H1 (cell line): ENCODE results near the gene MIER1. TPM values are rescaled to one million over a fixed set of nuclear protein-coding genes. Genes with fewer than 3 reads are reported as not detected.

ENCODE experiments used
- CTCF ChIA-PET: fragments of 300-600 bp; sonication (Branson Sonifier 250); formaldehyde crosslinking; loops from one replicate; lab custom pipeline; 2021; ENCODE audit not compliant: partially characterized antibody; lab: Charles Lee
- POLR2A ChIA-PET: fragments of 300-600 bp; sonication (Branson Sonifier 250); formaldehyde crosslinking; loops from one replicate; lab custom pipeline; 2021; ENCODE audit warnings: inconsistent platforms; ENCODE audit not compliant: partially characterized antibody; lab: Charles Lee
- DNase-seq, 2 experiments: peaks; one replicate each; pipeline versions ENCODE4 v3.0.0 to v3.0.0-alpha.2; 2010 to 2022; ENCODE audit warnings: low spot score in 2 of 2, low read depth in 1 of 2, mixed read lengths in 1 of 2
- FAIRE-seq: peaks from 2 replicates; lab custom pipeline; 2011; peaks lifted over from hg19 to GRCh38; lab: Jason Lieb, UNC
- H2AFZ ChIP-seq: 2 replicates; pipeline ENCODE4 v1.8.1; 2012; ENCODE audit warnings: low read length, inconsistent platforms
- H2AK5ac ChIP-seq: 2 replicates; pipeline ENCODE4 v1.6.1; 2013; ENCODE audit warnings: low read depth, low read length
- H2BK120ac ChIP-seq: replicated peaks from 2 replicates; pipeline ENCODE3; 2013; ENCODE audit warnings: low read depth, low read length, inconsistent platforms
- H2BK12ac ChIP-seq: 2 replicates; pipeline ENCODE4 v1.6.1; 2013; ENCODE audit warnings: low read depth, low read length
- H2BK15ac ChIP-seq: 2 replicates; pipeline ENCODE4 v1.6.1; 2013; ENCODE audit warnings: low read length
- H2BK20ac ChIP-seq: 2 replicates; pipeline ENCODE4 v1.6.1; 2013; ENCODE audit warnings: low read length
- H2BK5ac ChIP-seq: 2 replicates; pipeline ENCODE4 v1.6.1; 2013; ENCODE audit warnings: low read depth, low read length
- H3K14ac ChIP-seq: 2 replicates; pipeline ENCODE4 v1.6.1; 2013; ENCODE audit warnings: inconsistent platforms; ENCODE audit not compliant: insufficient read length
- H3K18ac ChIP-seq: 2 replicates; pipeline ENCODE4 v1.6.1; 2013; ENCODE audit warnings: low read length; ENCODE audit errors: extremely low read depth
- H3K23ac ChIP-seq: 2 replicates; pipeline ENCODE4 v1.6.1; 2013; ENCODE audit warnings: inconsistent platforms; ENCODE audit not compliant: insufficient read length
- H3K23me2 ChIP-seq: 2 replicates; pipeline ENCODE4 v1.6.1; 2013; ENCODE audit warnings: low read depth, low read length
- H3K27ac ChIP-seq: 2 replicates; pipeline ENCODE4 v1.6.1; 2011; ENCODE audit warnings: low read depth, low read length, inconsistent platforms
- H3K27me3 ChIP-seq, 4 experiments: replicated peaks in 1 of 4; 1 replicate in 1 of 4; 2 replicates in 3 of 4; pipeline versions ENCODE4 v1.6.1 to v1.8.1; 2011 to 2013; ENCODE audit warnings: low read length in 3 of 4, mild to moderate bottlenecking in 3 of 4, inconsistent platforms in 2 of 4, mixed read lengths in 2 of 4, moderate library complexity in 1 of 4; ENCODE audit not compliant: control insufficient read depth in 3 of 4, insufficient read depth in 3 of 4; ENCODE audit errors: extremely low read depth in 1 of 4
- H3K36me3 ChIP-seq, 4 experiments: 2 replicates each; pipeline versions ENCODE4 v1.6.1 to v1.8.1; 2011 to 2013; ENCODE audit warnings: mild to moderate bottlenecking in 4 of 4, low read length in 3 of 4, moderate library complexity in 2 of 4, control low read depth in 1 of 4, inconsistent platforms in 1 of 4; ENCODE audit not compliant: insufficient read depth in 4 of 4, control insufficient read depth in 2 of 4
- H3K4ac ChIP-seq: replicated peaks from 2 replicates; pipeline ENCODE3; 2013; ENCODE audit warnings: low read length, low read depth, mixed read lengths, inconsistent platforms; ENCODE audit not compliant: insufficient read length
- H3K4me1 ChIP-seq, 4 experiments: replicated peaks in 1 of 4; 1 replicate in 1 of 4; 2 replicates in 3 of 4; pipeline versions ENCODE4 v1.6.1 to v1.8.1; 2011 to 2013; ENCODE audit warnings: low read length in 3 of 4, inconsistent platforms in 2 of 4, mixed read lengths in 1 of 4; ENCODE audit not compliant: insufficient read depth in 4 of 4, control insufficient read depth in 3 of 4
- H3K4me2 ChIP-seq, 2 experiments: 2 replicates each; pipeline versions ENCODE4 v1.6.1 to v1.8.1; 2011 to 2013; ENCODE audit warnings: low read depth in 2 of 2, low read length in 2 of 2, control low read depth in 1 of 2, inconsistent platforms in 1 of 2, mild to moderate bottlenecking in 1 of 2; ENCODE audit not compliant: insufficient read depth in 1 of 2
- H3K4me3 ChIP-seq, 4 experiments: fragments of 200-600, 300-600 bp in 1 of 4; sonication (generic), shearing (Covaris generic), sonication (Bioruptor Twin) in 1 of 4; 2 replicates each; pipeline versions ENCODE4 v1.5.1 to v1.8.1; 2011 to 2016; ENCODE audit warnings: low read length in 4 of 4, low read depth in 3 of 4, control low read depth in 2 of 4, inconsistent platforms in 2 of 4, mild to moderate bottlenecking in 2 of 4, mixed read lengths in 1 of 4, moderate library complexity in 1 of 4; ENCODE audit not compliant: insufficient read depth in 2 of 4; ENCODE audit errors: extremely low read depth in 1 of 4
- H3K56ac ChIP-seq: replicated peaks from 2 replicates; pipeline ENCODE3; 2013; ENCODE audit warnings: low read depth, mild to moderate bottlenecking, mixed read lengths, low read length, inconsistent platforms; ENCODE audit not compliant: insufficient read length
- H3K79me1 ChIP-seq: 2 replicates; pipeline ENCODE4 v1.6.1; 2013; ENCODE audit warnings: low read depth, low read length, control low read depth
- H3K79me2 ChIP-seq, 2 experiments: 2 replicates each; pipeline versions ENCODE4 v1.6.1 to v1.8.1; 2012 to 2013; ENCODE audit warnings: low read length in 2 of 2, mild to moderate bottlenecking in 2 of 2, inconsistent platforms in 1 of 2; ENCODE audit not compliant: insufficient read depth in 2 of 2, control insufficient read depth in 1 of 2
- H3K9ac ChIP-seq, 4 experiments: replicated peaks in 1 of 4; 1 replicate in 1 of 4; 2 replicates in 3 of 4; pipeline versions ENCODE4 v1.6.1 to v1.8.1; 2011 to 2013; ENCODE audit warnings: low read depth in 3 of 4, low read length in 3 of 4, control low read depth in 2 of 4, mild to moderate bottlenecking in 2 of 4, moderate library complexity in 2 of 4, inconsistent platforms in 1 of 4; ENCODE audit errors: extremely low read depth in 1 of 4
- H3K9me3 ChIP-seq, 2 experiments: 2 replicates each; pipeline versions ENCODE4 v1.6.1 to v1.8.1; 2012 to 2013; ENCODE audit warnings: mild to moderate bottlenecking in 2 of 2, moderate library complexity in 2 of 2, control low read depth in 1 of 2, inconsistent platforms in 1 of 2, low read depth in 1 of 2, low read length in 1 of 2, mixed read lengths in 1 of 2; ENCODE audit not compliant: insufficient read depth in 2 of 2
- H4K20me1 ChIP-seq, 2 experiments: replicated peaks in 1 of 2; 2 replicates each; pipeline versions ENCODE3 to v1.8.1; 2011 to 2013; ENCODE audit warnings: inconsistent platforms in 2 of 2, low read length in 2 of 2, mild to moderate bottlenecking in 1 of 2; ENCODE audit not compliant: insufficient read depth in 2 of 2, control insufficient read depth in 1 of 2
- H4K5ac ChIP-seq: 2 replicates; pipeline ENCODE4 v1.6.1; 2013; ENCODE audit warnings: low read length, low read depth, mixed read lengths, inconsistent platforms; ENCODE audit not compliant: insufficient read length
- H4K8ac ChIP-seq: 2 replicates; pipeline ENCODE4 v1.8.0; 2013; ENCODE audit warnings: mild to moderate bottlenecking, moderate library complexity, low read length, inconsistent platforms; ENCODE audit not compliant: insufficient read depth; ENCODE audit errors: extremely low read depth
- H4K91ac ChIP-seq: replicated peaks from 2 replicates; pipeline ENCODE3; 2013; ENCODE audit warnings: low read length, mixed read lengths, inconsistent platforms; ENCODE audit not compliant: insufficient read length
- ASH2L ChIP-seq: fragments of 200-600, 300-600 bp; sonication (generic); IDR thresholded peaks from one replicate; pipeline ENCODE4 v1.7.1; 2017; ENCODE audit warnings: low read length
- ATF2 ChIP-seq: IDR thresholded peaks from 2 replicates; pipeline ENCODE4 v1.6.1; 2012; ENCODE audit warnings: low read length, inconsistent platforms
- BACH1 ChIP-seq: IDR thresholded peaks from 2 replicates; pipeline ENCODE4 v1.6.1; 2012; ENCODE audit warnings: low read length, improper control_type of control experiment
- BRCA1 ChIP-seq: IDR thresholded peaks from 2 replicates; pipeline ENCODE4 v1.6.1; 2012; ENCODE audit warnings: low read depth, low read length, improper control_type of control experiment
- CREB1 ChIP-seq: IDR thresholded peaks from 2 replicates; pipeline ENCODE4 v1.6.1; 2012; ENCODE audit warnings: inconsistent platforms
- HDAC6 ChIP-seq: IDR thresholded peaks from one replicate; pipeline ENCODE4 v1.7.1; 2012; ENCODE audit warnings: low read depth, mild to moderate bottlenecking, inconsistent platforms, low read length, moderate library complexity
- JUN ChIP-seq: IDR thresholded peaks from 2 replicates; pipeline ENCODE4 v1.6.1; 2011; ENCODE audit warnings: low read depth, mild to moderate bottlenecking, improper control_type of control experiment, low read length
- JUND ChIP-seq: IDR thresholded peaks from 2 replicates; pipeline ENCODE4 v1.6.1; 2011; ENCODE audit warnings: mild to moderate bottlenecking, improper control_type of control experiment, low read length
- MAFK ChIP-seq: IDR thresholded peaks from 2 replicates; pipeline ENCODE4 v1.6.1; 2012; ENCODE audit warnings: low read depth, mild to moderate bottlenecking, improper control_type of control experiment, low read length
- NRF1 ChIP-seq: IDR thresholded peaks from 2 replicates; pipeline ENCODE4 v1.6.1; 2011; ENCODE audit warnings: mild to moderate bottlenecking, low read depth, low read length, improper control_type of control experiment
- POLR2A ChIP-seq, 2 experiments: IDR thresholded peaks; 1 replicate in 1 of 2; 2 replicates in 1 of 2; pipeline ENCODE4 v1.6.1; 2011; ENCODE audit warnings: low read depth in 2 of 2, low read length in 2 of 2, mild to moderate bottlenecking in 2 of 2; ENCODE audit errors: control extremely low read depth in 1 of 2
- POU5F1 ChIP-seq: IDR thresholded peaks from 2 replicates; pipeline ENCODE4 v1.6.1; 2011; ENCODE audit warnings: low read depth, mild to moderate bottlenecking, low read length, moderate library complexity
- TAF1 ChIP-seq: IDR thresholded peaks from 2 replicates; pipeline ENCODE4 v1.6.1; 2011; ENCODE audit warnings: mild to moderate bottlenecking, low read depth, low read length
- TEAD4 ChIP-seq: IDR thresholded peaks from 2 replicates; pipeline ENCODE4 v1.6.1; 2012; ENCODE audit warnings: low read depth, low read length, inconsistent platforms, mixed read lengths
- WGBS, 2 experiments: shearing (Covaris generic) in 1 of 2; methylation state at CpG; one replicate each; pipeline versions ENCODE4 v1.1.6 to v1.1.7; 2013 to 2015; ENCODE audit warnings: low lambda C conversion rate in 2 of 2, mixed read lengths in 2 of 2, inconsistent platforms in 1 of 2, low coverage in 1 of 2, missing lambda C conversion rate in 1 of 2; ENCODE audit not compliant: insufficient replicate concordance in 2 of 2, insufficient coverage in 1 of 2, insufficient read length in 1 of 2; ENCODE audit errors: extremely low coverage in 1 of 2, missing lambda C conversion rate in 1 of 2; 5-methylcytosine and 5-hydroxymethylcytosine counted together
- polyA plus RNA-seq, 7 experiments: library from polyadenylated mRNA; depleted of rRNA in 3 of 7; stranded (reverse) in 5 of 7; unstranded in 2 of 7; fragments of >200 nt in 5 of 7; fragments of 200-250 nt in 2 of 7; gene quantifications; 1 replicate in 5 of 7; 2 replicates in 1 of 7; 4 replicates in 1 of 7; pipeline versions ENCODE4 v1.2.1 to v1.2.3, GENCODE V29; 2011 to 2013; ENCODE audit warnings: missing spikeins in 2 of 7, mixed read lengths in 2 of 7
- total RNA-seq: library from RNA; stranded (reverse); fragmentation: NEBNext Ultra II Directional; extraction: Animal tissue kit (Norgen Biotek cat#: 25700); gene quantifications from 2 replicates; pipeline ENCODE4 v1.2.1, GENCODE V29; 2021

Gene MIER1
- total and polyA plus RNA-seq, 2 of the 8 experiments (the other 6 are each of a cell fraction or from before 2014, with no cell fraction given): 5.2 to 33.5 TPM

GRCh38 chr1:66980745-66981367 lies 56.1 kb downstream of the MIER1 start:
- Histone ChIP-seq H3K27me3 (no peaks in the 10 kb centered on the region), H2AFZ (no peak overlapping the region), H3K56ac (no peak overlapping the region), H2BK5ac (no peak overlapping the region), H3K23me2 (no peaks in the 10 kb centered on the region), H3K4me2 (no peak overlapping the region), H2AK5ac (no peak overlapping the region), H2BK12ac (no peak overlapping the region), H3K36me3 (peaks cover 7 to 76% (median 25%) of the 10 kb centered on the region in 4 experiments), H4K20me1 (peaks cover 0 to 1% of the 10 kb centered on the region in 2 experiments), H2BK20ac (no peak overlapping the region), H3K14ac (no peak overlapping the region), H3K4me3 (no peak overlapping the region), H2BK120ac (no peak overlapping the region), H4K5ac (no peak overlapping the region), H3K18ac (no peak overlapping the region), H4K8ac (no peak overlapping the region), H3K4ac (no peak overlapping the region), H3K79me1 (no peaks in the 10 kb centered on the region), H3K23ac (no peak overlapping the region), H3K4me1 (no peaks in the 10 kb centered on the region), H4K91ac (no peak overlapping the region), H2BK15ac (no peak overlapping the region), H3K27ac (no peak overlapping the region), H3K79me2 (no peaks in the 10 kb centered on the region), H3K9ac (no peak overlapping the region), H3K9me3 (no peaks in the 10 kb centered on the region)
- CTCF ChIA-PET: interaction anchor here (0.8 to 1.3 kb wide), 3 partner anchors 15 to 168 kb away, joined by 3 to 7 read pairs (median 4); no protein-coding TSS in a partner anchor
- DNase-seq (no peak), FAIRE-seq (no peak)
- POLR2A ChIA-PET: interaction anchor here (0.6 kb wide), 1 partner anchor 787 kb away, joined by 3 read pairs; no protein-coding TSS in a partner anchor
- 96% methylated on average over 1 of the region's 1 CpG; no CpG with 5 or more reads in 1 of the 2 experiments for WGBS, 2 experiments
- no peak for TF ChIP-seq HDAC6
- no peak for TF ChIP-seq BRCA1
- no peak for TF ChIP-seq JUN
- no peak for TF ChIP-seq CREB1
- no peak for TF ChIP-seq TAF1
- no peak for TF ChIP-seq MAFK
- TF ChIP-seq BACH1: no peak
- no peak for TF ChIP-seq ATF2
- no peak for TF ChIP-seq TEAD4
- TF ChIP-seq JUND: no peak
- TF ChIP-seq POLR2A (IDR thresholded peaks at IDR 0.05; ENCODE audit: control extremely low read depth in 1 of 2, low read depth in 2 of 2, low read length in 2 of 2): no peak
- TF ChIP-seq ASH2L: no peak
- no peak for TF ChIP-seq NRF1
- no peak for TF ChIP-seq POU5F1
